ENCODE results near the gene RPL9.
"Not testable (repeated sequence)": the region's sequence is repeated elsewhere in the genome, so short reads cannot be mapped to it uniquely, and the experiment has no call there.

Gene RPL9

GRCh38 chr4:39415678-39416283 lies 42.9 kb downstream of the RPL9 start:
- no peak overlapping the region for H3K27ac ChIP-seq
- H3K4me3 ChIP-seq = no peak overlapping the region
- no peak for TF ChIP-seq CTCF (IDR thresholded peaks at IDR 0.05)
- no peak for DNase-seq (ENCODE audit: low spot score)

- not testable (repeated sequence) for DNase-seq (ENCODE audit: low spot score); H3K27ac ChIP-seq; H3K4me3 ChIP-seq
Observed at GRCh38 chr4:39411561-39411960, 47.2 kb downstream of the RPL9 start.

- Histone ChIP-seq H3K27ac (no peak overlapping the region), H3K4me3 (no peak overlapping the region)
- DNase-seq (ENCODE audit: low spot score) = no peak
- no peak for TF ChIP-seq CTCF (IDR thresholded peaks at IDR 0.05)
Observed at GRCh38 chr4:39410415-39410814, 48.3 kb downstream of the RPL9 start.

- no peak for DNase-seq (ENCODE audit: low spot score)
- Histone ChIP-seq H3K4me3 (no peak overlapping the region), H3K27ac (no peak overlapping the region)
- no peak for TF ChIP-seq CTCF (IDR thresholded peaks at IDR 0.05)
Observed at GRCh38 chr4:39407584-39407885, 51.2 kb downstream of the RPL9 start.

- no peak for TF ChIP-seq CTCF (IDR thresholded peaks at IDR 0.05)
- DNase-seq (ENCODE audit: low spot score) = no peak
- Histone ChIP-seq H3K4me3 (peak within 1 kb of the TSS; percentile 27), H3K27ac (no peak within 1 kb of the TSS)
Observed at GRCh38 chr4:39406763-39407583, 51.7 kb downstream of the RPL9 start, which contains the start of gene KLB. TSS of gene KLB (plus strand) at chr4:39406930. CDS start at chr4:39406950, 20 bp downstream.
